HG03342 (cell line): ENCODE results near the gene MXD4.

Source experiments
- ATAC-seq: cut with Tn5 transposase; IDR thresholded peaks from one replicate; pipeline ENCODE4 v1.9.1; 2021; ENCODE audit warnings: mild to moderate bottlenecking, moderate library complexity; ENCODE audit not compliant: unreplicated experiment

Gene MXD4

DNA sequence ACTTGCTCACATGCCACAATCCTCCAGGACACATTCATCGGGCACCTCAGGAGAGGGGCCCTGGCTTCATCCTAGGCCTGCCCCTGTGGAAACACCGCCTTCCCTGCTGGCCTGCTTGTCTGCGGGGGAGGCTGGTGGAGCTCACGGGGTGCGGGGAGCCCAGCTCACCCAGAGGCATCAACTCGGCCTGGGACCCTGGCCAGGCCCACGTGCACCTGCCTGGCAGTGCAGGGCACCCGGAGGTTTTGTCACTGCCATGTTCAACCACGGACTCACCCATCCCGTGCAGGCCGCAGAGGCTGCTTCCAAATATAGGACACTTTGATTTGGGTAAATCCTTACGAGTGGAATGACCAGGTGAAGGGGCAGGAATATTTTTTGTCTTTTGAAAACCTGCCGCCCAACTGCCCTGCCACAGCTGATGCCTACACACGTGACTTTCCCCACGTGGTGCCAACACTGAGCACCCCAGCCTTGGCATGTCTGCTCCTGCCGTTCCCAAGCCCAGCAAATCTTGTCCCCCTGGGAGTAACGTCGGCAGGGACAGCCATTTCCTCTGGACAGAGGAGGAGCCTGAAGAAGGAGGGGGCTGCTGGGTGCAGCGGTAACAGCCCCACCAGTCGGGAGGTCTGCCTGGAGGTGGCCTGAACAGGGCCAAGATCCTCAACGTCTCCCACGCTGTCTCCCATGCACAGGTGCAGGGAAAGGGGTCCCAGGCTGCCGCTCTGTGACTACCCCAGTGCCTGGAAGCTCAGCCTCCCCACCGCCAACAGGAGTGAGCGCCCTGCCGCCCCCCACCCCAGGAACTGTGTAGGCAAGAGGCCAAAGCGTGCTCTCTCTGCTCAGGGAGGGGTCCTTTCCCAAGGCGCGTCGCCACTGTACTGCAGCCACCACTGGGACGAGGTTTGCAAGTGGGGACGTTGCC, 8.5 kb downstream of the MXD4 start:
- no peak for ATAC-seq

- no peak for ATAC-seq
Measured at GRCh38 chr4:2252530-2253091, 9.3 kb downstream of the MXD4 start.

DNA sequence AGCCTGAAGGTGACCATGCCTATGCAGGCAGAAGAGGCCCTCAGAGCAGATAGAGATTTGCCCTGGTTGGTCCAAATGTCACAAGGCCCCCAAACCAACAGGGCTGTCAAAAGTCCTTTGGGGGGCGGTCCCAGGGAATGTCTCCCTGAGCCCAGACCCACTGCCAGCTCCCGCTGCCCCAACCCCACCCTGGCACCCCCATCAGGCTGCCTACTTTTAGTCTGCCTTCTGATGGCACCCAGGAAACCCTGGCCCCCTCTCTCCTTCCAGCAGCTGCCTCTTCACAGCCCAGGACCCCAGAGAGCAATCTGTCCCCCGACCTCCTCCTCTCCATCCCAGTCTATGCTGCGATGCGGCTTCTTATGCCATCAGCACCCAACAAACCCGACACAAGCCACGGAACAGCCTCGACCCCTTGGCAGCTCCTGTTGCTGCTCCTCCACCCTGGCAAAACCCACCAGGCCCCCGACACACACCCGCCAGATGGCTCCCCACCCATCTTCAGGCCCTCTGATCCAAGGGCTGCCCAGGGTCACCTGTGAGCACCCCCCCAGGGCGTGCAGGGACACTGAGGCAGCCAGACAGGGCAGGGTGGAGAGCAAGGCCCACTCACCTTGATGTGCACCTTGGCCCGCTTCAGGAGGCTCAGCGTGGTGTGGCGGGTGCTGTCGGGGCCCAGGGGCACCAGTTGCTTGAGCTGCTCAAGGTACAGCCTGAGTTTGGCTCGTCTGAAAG, 9.9 kb downstream of the MXD4 start:
- ATAC-seq = no peak

DNA sequence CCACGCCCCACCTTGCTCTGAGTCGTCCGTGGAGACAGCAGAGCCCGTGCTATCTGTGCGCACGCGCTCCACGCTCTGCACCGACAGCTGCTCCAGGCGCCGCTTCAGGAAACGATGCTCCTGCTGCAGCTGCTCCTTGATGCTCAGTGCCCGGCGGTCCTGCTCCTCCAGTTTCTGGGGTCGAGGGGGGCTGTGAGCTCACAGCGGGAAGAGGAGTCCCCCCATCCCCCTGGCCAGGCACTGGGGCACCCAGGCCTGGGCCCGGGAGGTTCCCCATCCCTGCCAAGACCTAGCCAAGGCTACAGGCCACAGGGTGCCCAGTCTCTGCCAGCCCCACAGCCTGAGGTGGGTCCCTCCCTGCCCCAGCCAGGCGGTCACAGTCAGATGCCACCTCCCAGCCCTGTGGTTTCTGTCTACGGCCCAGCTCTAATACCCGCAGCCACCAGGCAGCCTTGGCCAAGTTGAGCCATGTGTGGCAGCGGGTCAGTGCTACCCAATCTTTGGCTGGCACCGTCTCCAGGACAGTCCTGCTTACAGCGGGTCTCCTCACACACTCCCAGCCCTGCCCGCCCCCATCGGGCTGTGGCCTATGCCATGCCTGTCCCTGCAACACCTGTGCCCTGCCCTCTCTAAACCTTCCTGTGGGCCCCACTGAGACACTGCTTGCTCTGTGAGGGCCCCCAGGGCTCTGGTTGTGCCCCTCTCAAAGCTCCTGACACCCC, 10.7 kb downstream of the MXD4 start:
- ATAC-seq = no peak

- no peak for ATAC-seq
Measured at GRCh38 chr4:2250357-2251072, 11.4 kb downstream of the MXD4 start.

DNA sequence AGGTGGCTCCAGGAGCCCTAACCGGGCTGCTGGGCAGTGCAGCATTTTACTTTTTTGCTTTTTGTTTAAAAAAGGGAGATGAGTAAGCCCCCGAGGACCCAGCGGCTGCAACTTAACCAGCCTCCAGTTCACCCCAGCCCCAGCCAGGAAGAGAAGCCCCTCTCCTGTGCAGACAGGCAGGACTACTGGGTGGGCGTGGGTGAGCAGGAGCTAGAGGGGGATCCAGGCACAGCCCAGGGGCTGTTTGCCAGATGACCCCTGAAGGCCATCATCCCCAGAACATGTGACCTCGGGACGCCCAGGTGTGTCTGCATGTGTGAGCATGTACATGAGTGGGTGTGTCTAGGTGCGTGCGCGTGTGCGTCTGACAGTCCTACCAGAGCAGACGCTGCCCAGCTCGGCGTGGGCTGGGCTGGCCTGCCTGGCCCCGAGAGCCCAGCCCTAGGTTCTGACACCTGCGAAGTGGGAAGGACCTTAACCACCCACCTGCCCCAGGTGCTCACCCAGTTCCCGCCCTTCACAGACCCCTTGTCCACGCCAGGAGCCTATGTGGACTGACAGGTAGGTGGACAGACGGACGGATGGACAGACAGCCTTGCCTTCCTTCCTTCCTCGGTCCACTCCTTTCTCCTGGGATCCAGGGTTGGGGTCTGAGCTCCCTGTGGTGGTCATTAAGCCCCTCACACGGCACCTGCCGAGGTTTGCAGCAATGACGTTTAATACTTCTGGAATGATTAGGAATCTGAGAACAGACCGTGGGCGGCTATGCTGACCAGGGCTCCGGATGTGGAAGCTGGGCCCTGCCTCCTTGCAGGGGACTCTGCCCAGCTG, 12.2 kb downstream of the MXD4 start:
- ATAC-seq = no peak

- ATAC-seq = no peak
Measured at GRCh38 chr4:2248821-2249261, 13.1 kb downstream of the MXD4 start.

DNA sequence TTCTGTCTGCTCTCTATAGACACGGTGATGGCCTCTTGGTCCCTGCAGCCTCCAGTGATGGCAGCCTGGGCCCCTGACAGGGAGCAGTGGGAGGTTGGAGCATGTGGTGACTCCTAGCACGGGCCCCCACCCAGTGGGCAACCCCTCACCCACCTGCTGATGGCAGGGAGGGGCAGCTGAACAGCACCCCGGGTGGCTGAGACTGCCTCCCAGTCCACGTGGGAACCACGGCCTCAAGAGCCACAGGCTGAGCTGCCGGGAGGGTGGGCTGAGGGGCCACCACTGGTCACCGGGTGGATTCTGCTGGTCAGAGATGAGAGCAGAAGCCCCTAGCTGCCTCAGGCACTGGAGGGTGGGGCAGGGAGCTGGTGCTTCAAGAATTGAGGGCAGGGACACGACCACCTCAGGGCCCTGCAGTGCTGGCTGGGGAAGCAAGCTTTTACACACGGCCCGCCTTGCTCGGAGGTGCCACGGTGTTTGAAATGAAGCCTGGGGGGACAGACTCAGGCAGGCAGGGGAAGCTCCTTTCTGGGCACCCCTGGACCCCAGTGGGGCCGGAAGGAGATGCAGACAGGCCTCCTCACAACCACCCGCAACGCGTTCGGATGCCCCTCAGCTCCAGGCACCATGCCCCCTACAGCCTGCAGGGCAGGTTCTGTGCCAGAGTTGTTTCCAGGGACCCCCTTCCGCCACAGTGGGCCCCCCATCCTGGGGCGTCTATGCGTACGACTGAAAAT, 13.7 kb downstream of the MXD4 start:
- no peak for ATAC-seq

GRCh38 chr4:2247128-2248043, 14.5 kb downstream of the MXD4 start:
- ATAC-seq = no peak

DNA sequence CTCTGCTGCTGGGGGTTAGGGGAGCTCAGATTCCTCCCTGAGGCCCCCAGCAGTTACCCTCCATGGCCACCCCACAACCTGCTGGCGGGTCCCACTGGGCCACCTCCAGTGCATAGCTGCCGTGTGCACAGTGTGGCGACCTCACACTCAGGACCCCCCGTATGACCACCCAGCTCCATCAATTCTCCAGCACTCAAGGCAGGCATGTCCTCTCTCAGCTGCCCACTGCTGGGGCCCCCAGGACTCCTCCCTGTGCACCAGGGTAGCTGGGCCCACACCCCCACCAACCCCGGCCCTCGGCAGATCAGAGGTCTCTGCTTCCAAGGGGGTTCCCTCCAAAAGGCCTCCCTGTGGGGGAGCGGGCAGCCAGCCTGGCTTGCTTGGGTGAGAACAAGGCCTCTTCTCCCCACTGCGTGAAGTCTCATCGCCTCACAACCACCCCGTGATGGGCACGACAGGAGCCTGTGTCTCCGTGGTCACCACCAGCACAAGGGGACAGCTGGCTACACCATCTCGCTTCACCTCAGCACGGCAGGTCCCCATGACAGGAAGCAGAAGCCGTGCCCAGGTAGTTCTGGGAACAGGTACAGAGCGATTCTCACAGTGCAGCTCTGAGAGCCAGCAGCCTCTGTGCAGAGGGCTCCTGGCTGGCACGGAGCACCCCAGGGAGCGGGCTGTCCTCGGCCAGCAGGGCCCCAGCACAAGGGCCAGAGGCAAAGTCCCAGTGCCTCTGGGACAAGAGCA, 15.4 kb downstream of the MXD4 start:
- ATAC-seq = no peak

GRCh38 chr4:2245787-2246275, 16.1 kb downstream of the MXD4 start:
- ATAC-seq = no peak

GRCh38 chr4:2245057-2245786, 16.7 kb downstream of the MXD4 start:
- no peak for ATAC-seq

DNA sequence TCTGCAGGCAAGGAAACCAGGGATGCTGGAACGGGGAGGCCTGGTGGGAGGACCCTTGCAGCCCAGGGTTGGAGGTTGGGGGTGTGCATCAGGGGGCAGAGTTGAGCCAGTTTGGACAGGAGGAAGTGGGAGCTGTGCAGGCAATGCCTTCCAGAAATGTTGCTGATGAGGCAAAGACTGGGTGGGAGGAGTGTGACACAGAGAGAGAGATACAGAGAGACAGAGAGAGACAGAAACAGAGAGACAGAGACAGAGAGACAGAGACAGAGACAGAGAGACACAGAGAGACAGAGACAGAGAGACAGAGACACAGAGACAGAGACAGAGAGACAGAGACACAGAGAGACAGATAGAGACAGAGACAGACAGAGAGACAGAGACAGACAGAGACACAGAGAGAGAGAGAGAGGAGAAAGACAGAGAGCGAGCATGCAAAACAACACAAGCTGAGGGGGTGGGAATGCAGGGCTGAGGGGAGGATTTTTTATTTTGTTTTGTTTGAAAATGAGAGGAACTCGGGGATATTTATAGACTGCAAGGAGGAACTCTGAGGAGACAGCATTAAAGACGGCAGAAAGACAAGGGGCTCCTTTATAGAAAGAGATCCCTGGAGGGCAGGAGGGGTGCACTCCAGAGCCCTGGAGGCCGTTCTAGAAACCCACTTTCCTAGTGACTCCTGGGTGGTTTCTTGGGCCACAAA, 18.1 kb downstream of the MXD4 start:
- no peak for ATAC-seq

DNA sequence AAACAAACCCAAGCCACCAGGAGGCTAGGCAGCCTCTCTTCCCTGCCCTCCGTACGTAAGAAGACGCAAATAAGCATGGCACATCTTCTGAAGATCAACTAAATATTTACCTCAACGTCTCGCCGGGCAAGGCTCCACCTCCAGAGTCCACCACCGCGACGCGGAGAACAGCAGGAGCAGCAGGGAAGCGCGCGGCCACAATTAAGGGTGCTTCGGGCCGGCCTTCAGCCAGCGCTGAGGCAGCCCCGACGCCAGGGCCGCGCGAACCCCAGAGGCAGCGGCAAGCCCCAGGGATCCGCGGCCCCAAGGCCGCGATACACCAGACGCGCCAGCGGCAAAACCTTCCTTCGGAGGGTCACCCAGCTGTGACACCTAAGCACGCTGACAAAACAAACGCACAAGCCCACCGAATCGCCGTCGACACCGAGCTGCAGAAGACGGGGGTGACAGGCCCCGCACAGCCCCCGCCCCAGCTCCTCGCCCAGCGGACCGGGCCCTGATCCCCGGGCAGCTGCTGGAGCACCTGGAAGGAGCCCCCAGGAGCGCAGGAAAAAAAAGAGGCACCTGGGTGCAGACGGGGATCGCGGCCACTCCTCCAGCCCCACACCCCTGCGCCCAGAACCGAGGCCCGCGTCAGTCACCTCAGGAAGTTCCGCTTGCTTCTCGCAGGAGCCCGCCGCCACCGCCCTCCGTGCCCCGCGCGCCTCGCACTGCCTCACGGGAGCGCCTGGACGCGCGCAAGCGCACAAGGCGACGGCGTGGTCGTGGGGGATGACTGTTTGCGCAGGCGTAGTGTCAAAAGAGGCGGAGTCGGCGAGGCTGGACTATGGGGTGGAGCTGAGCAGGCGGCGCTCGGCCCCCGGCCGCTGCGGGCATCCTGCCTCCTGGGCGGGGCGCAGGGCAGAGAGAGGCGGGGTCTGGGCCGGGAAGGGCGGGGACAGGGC, 20.2 kb downstream of the MXD4 start, which contains the start of the genes HAUS3 and POLN:
TSS of gene HAUS3 (minus strand) at position 712 of the 944 bp plus-strand sequence. CDS start 1,175 bp downstream, outside the sequence.
TSS of gene POLN (minus strand) at position 712 of the 944 bp plus-strand sequence. CDS start 12,890 bp downstream, outside the sequence.
- ATAC-seq = peak; percentile 86
